ENCODE measurements around the gene AIRE.

Gene AIRE

GRCh38 chr21:44325386-44326271 is 40.0 kb downstream of the AIRE start:
- no peak for DNase-seq (ENCODE audit: low spot score)

GRCh38 chr21:44326272-44326647 is 40.6 kb downstream of the AIRE start:
- no peak for DNase-seq (ENCODE audit: low spot score)

GRCh38 chr21:44326716-44327602 is 41.3 kb downstream of the AIRE start:
- DNase-seq (ENCODE audit: low spot score) = no peak

- no peak for DNase-seq (ENCODE audit: low spot score)
These were observed 41.9 kb downstream of the AIRE start for GRCh38 chr21:44327603-44327974.

- no peak for DNase-seq (ENCODE audit: low spot score)
These were observed 42.7 kb downstream of the AIRE start for GRCh38 chr21:44328242-44328895.

GRCh38 chr21:44329086-44329889 is 43.6 kb downstream of the AIRE start:
- no peak for DNase-seq (ENCODE audit: low spot score)

GRCh38 chr21:44329971-44330681 is 44.5 kb downstream of the AIRE start:
- no peak for DNase-seq (ENCODE audit: low spot score)

- no peak for DNase-seq (ENCODE audit: low spot score)
These were observed 45.0 kb downstream of the AIRE start for GRCh38 chr21:44330698-44331097.

- DNase-seq (ENCODE audit: low spot score) = no peak
These were observed 45.5 kb downstream of the AIRE start for GRCh38 chr21:44331209-44331608.

- peak; percentile 76 for DNase-seq (ENCODE audit: low spot score)
These were observed 46.1 kb downstream of the AIRE start for GRCh38 chr21:44331650-44332307.

GRCh38 chr21:44332383-44332782 is 46.7 kb downstream of the AIRE start:
- DNase-seq (ENCODE audit: low spot score) = no peak

- DNase-seq (ENCODE audit: low spot score) = no peak
These were observed 47.3 kb downstream of the AIRE start for GRCh38 chr21:44332965-44333364.

- no peak for DNase-seq (ENCODE audit: low spot score)
These were observed 48.0 kb downstream of the AIRE start for GRCh38 chr21:44333509-44334328.

GRCh38 chr21:44334329-44335030 is 48.8 kb downstream of the AIRE start:
- DNase-seq (ENCODE audit: low spot score) = no peak

- no peak for DNase-seq (ENCODE audit: low spot score)
These were observed 49.8 kb downstream of the AIRE start for GRCh38 chr21:44335266-44336059.

- DNase-seq (ENCODE audit: low spot score) = no peak
These were observed 51.8 kb downstream of the AIRE start for GRCh38 chr21:44337449-44337848.

GRCh38 chr21:44337941-44338895 is 52.5 kb downstream of the AIRE start:
- peak; percentile 82 for DNase-seq (ENCODE audit: low spot score)
